WTC11 (cell line): ENCODE data around the gene ATP11B. TPM values are rescaled to one million over a fixed set of nuclear protein-coding genes. Genes with fewer than 3 reads are reported as not detected.

Experiments
- ATAC-seq: fragments of 200-7000 bp; cut with Tn5 transposase; 2 replicates; pipeline ENCODE4 v1.10.0; 2021; ENCODE audit warnings: mild to moderate bottlenecking, moderate library complexity
- CTCF ChIA-PET: fragments of 300-600 bp; sonication (Branson Sonifier 250); formaldehyde crosslinking; loops from one replicate; lab custom pipeline; 2021; ENCODE audit warnings: antibody characterized with exemption; lab: Charles Lee
- POLR2A ChIA-PET: fragments of 350-600 bp; sonication (Branson Sonifier 250); formaldehyde crosslinking; loops from one replicate; lab custom pipeline; 2021; ENCODE audit warnings: antibody characterized with exemption; lab: Charles Lee
- DNase-seq: peaks from one replicate; pipeline ENCODE4 v3.0.0; 2021; ENCODE audit warnings: low spot score
- H3K27ac Mint-ChIP-seq: 2 replicates; pipeline ENCODE4 v1.8.0; 2021; ENCODE audit warnings: mixed read lengths
- H3K27me3 Mint-ChIP-seq: 2 replicates; pipeline ENCODE4 v1.8.0; 2021; ENCODE audit warnings: low read depth, mild to moderate bottlenecking, moderate library complexity, mixed read lengths
- H3K36me3 Mint-ChIP-seq: 2 replicates; pipeline ENCODE4 v1.8.0; 2021; ENCODE audit warnings: mixed read lengths
- H3K4me1 Mint-ChIP-seq: 2 replicates; pipeline ENCODE4 v1.8.0; 2022; ENCODE audit warnings: mixed read lengths
- H3K4me3 Mint-ChIP-seq: 2 replicates; pipeline ENCODE4 v1.8.0; 2021; ENCODE audit warnings: mild to moderate bottlenecking, moderate library complexity, mixed read lengths
- H3K9me3 Mint-ChIP-seq: 2 replicates; pipeline ENCODE4 v1.8.0; 2021; ENCODE audit warnings: mixed read lengths
- ATF1 ChIP-seq: sonication (generic); formaldehyde crosslinking; IDR thresholded peaks from 2 replicates; pipeline ENCODE4 v1.8.1; 2023; ENCODE audit warnings: mild to moderate bottlenecking, moderate library complexity, missing genetic modification reagents
- ERG ChIP-seq: fragments of 250-450 bp; sonication (Bioruptor Pico); IDR thresholded peaks from 2 replicates; pipeline ENCODE4 v1.8.0; 2021; ENCODE audit warnings: mild to moderate bottlenecking
- FOXK1 ChIP-seq: sonication (generic); formaldehyde crosslinking; IDR thresholded peaks from 2 replicates; pipeline ENCODE4 v1.8.0; 2022; ENCODE audit warnings: mild to moderate bottlenecking, moderate library complexity, missing genetic modification reagents
- FOXP1 ChIP-seq: sonication (generic); formaldehyde crosslinking; IDR thresholded peaks from 2 replicates; pipeline ENCODE4 v1.8.0; 2022; ENCODE audit warnings: missing genetic modification reagents, mild to moderate bottlenecking, moderate library complexity, borderline replicate concordance
- GTF2I ChIP-seq: fragments of 250-450 bp; sonication (Bioruptor Pico); conservative IDR thresholded peaks from 2 replicates; pipeline ENCODE4 v1.4.0; 2021; ENCODE audit warnings: mild to moderate bottlenecking
- HMGXB4 ChIP-seq: sonication (generic); formaldehyde crosslinking; IDR thresholded peaks from 2 replicates; pipeline ENCODE4 v1.8.1; 2023; ENCODE audit warnings: mild to moderate bottlenecking, moderate library complexity, missing genetic modification reagents
- JUN ChIP-seq: sonication (generic); formaldehyde crosslinking; IDR thresholded peaks from 2 replicates; pipeline ENCODE4 v1.8.0; 2023; ENCODE audit warnings: mild to moderate bottlenecking, missing genetic modification reagents
- MLX ChIP-seq: sonication (generic); formaldehyde crosslinking; IDR thresholded peaks from 2 replicates; pipeline ENCODE4 v1.8.1; 2023; ENCODE audit warnings: mild to moderate bottlenecking, missing genetic modification reagents, moderate library complexity
- MYBL2 ChIP-seq: sonication (generic); formaldehyde crosslinking; IDR thresholded peaks from 2 replicates; pipeline ENCODE4 v1.8.1; 2023; ENCODE audit warnings: mild to moderate bottlenecking, moderate library complexity, missing genetic modification reagents
- OVOL2 ChIP-seq: fragments of 250-450 bp; sonication (Bioruptor Pico); IDR thresholded peaks from 2 replicates; pipeline ENCODE4 v1.9.0; 2021; ENCODE audit warnings: mild to moderate bottlenecking, borderline replicate concordance
- PRRX2 ChIP-seq: fragments of 250-450 bp; sonication (Bioruptor Pico); IDR thresholded peaks from 2 replicates; pipeline ENCODE4 v1.8.0; 2021; ENCODE audit warnings: mild to moderate bottlenecking
- SMAD4 ChIP-seq: sonication (generic); formaldehyde crosslinking; IDR thresholded peaks from 2 replicates; pipeline ENCODE4 v1.8.0; 2022; ENCODE audit warnings: mild to moderate bottlenecking, missing genetic modification reagents
- TCF7 ChIP-seq: sonication (generic); formaldehyde crosslinking; IDR thresholded peaks from 2 replicates; pipeline ENCODE4 v1.8.0; 2022; ENCODE audit warnings: mild to moderate bottlenecking, low read depth, missing genetic modification reagents, moderate library complexity
- TP53 ChIP-seq: sonication (generic); formaldehyde crosslinking; IDR thresholded peaks from 2 replicates; pipeline ENCODE4 v1.8.1; 2023; ENCODE audit warnings: mild to moderate bottlenecking, missing genetic modification reagents
- USF1 ChIP-seq: sonication (generic); formaldehyde crosslinking; IDR thresholded peaks from 2 replicates; pipeline ENCODE4 v1.8.0; 2022; ENCODE audit warnings: mild to moderate bottlenecking, missing genetic modification reagents
- ZNF219 ChIP-seq: sonication (generic); formaldehyde crosslinking; IDR thresholded peaks from 2 replicates; pipeline ENCODE4 v1.8.0; 2023; ENCODE audit warnings: missing genetic modification reagents, mild to moderate bottlenecking, borderline replicate concordance
- ZNF532 ChIP-seq: fragments of 250-450 bp; sonication (Bioruptor Pico); IDR thresholded peaks from 2 replicates; pipeline ENCODE4 v1.9.0; 2021; ENCODE audit warnings: mild to moderate bottlenecking, borderline replicate concordance
- total RNA-seq: library from RNA; stranded (reverse); gene quantifications from 3 replicates; pipeline ENCODE4 v1.2.3, GENCODE V29; 2021
- TF ChIP-seq, protein P1 (sequence below): sonication (generic); formaldehyde crosslinking; IDR thresholded peaks from 2 replicates; pipeline ENCODE4 v1.8.1; 2022; ENCODE audit warnings: missing genetic modification reagents, borderline replicate concordance
- TF ChIP-seq, protein P2 (sequence below): sonication (generic); formaldehyde crosslinking; IDR thresholded peaks from 2 replicates; pipeline ENCODE4 v1.8.1; 2023; ENCODE audit warnings: mild to moderate bottlenecking, missing genetic modification reagents, borderline replicate concordance

ATP11B gene
- total RNA-seq, 1 experiment from 2014 or later, result 25.7 TPM

- Mint-ChIP-seq H3K4me3 (no peak overlapping the region), H3K27ac (no peak overlapping the region), H3K36me3 (no peaks in the 10 kb centered on the region), H3K4me1 (no peaks in the 10 kb centered on the region), H3K9me3 (no peaks in the 10 kb centered on the region), H3K27me3 (no peaks in the 10 kb centered on the region)
- ChIA-PET POLR2A (no interaction called here), CTCF (no interaction called here)
- DNase-seq (no peak), ATAC-seq (no peak)
- no peak for TF ChIP-seq ZNF219 (CRISPR knock-in tag)
- TF ChIP-seq MYBL2, result no peak
- no peak for TF ChIP-seq JUN
- no peak for TF ChIP-seq GTF2I (CRISPR knock-in tag)
- TF ChIP-seq USF1 (CRISPR knock-in tag), result no peak
- TF ChIP-seq, all 79 proteins: peak for 0
Measured at GRCh38 chr3:182785142-182785541, 8.2 kb upstream of the ATP11B start.

DNA sequence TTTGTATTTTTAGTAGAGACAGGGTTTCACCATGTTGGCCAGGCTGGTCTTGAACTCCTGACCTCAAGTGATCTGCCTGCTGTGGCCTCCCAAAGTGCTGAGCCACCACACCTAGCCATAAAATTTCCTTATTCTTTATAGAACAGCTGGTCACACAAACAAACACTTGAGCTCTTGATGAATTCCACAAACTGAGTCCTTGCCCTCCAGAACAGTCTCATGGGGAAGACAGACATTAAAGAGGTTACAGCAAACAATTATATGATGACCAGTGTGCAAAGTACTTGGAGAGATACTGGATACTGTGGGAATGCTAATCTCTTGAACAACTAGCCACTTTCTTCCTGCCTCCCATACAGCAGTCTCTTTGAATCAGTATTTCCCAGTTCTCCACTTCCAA, 7.5 kb upstream of the ATP11B start:
- Mint-ChIP-seq H3K9me3 (no peaks in the 10 kb centered on the region), H3K36me3 (no peaks in the 10 kb centered on the region), H3K4me3 (no peak overlapping the region), H3K27ac (no peak overlapping the region), H3K27me3 (no peaks in the 10 kb centered on the region), H3K4me1 (no peaks in the 10 kb centered on the region)
- TF ChIP-seq SMAD4 (CRISPR knock-in tag) (no peak), JUN (no peak), ATF1 (CRISPR knock-in tag) (no peak), TCF7 (no peak), ERG (no peak), FOXK1 (CRISPR knock-in tag) (no peak), HMGXB4 (no peak), MYBL2 (no peak), PRRX2 (CRISPR knock-in tag) (no peak), OVOL2 (CRISPR knock-in tag) (no peak), FOXP1 (CRISPR knock-in tag) (no peak), TP53 (CRISPR knock-in tag) (no peak), MLX (CRISPR knock-in tag) (no peak), ZNF532 (CRISPR knock-in tag) (no peak)
- TF ChIP-seq, protein P1, sequence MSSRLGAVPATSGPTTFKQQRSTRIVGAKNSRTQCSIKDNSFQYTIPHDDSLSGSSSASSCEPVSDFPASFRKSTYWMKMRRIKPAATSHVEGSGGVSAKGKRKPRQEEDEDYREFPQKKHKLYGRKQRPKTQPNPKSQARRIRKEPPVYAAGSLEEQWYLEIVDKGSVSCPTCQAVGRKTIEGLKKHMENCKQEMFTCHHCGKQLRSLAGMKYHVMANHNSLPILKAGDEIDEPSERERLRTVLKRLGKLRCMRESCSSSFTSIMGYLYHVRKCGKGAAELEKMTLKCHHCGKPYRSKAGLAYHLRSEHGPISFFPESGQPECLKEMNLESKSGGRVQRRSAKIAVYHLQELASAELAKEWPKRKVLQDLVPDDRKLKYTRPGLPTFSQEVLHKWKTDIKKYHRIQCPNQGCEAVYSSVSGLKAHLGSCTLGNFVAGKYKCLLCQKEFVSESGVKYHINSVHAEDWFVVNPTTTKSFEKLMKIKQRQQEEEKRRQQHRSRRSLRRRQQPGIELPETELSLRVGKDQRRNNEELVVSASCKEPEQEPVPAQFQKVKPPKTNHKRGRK (CRISPR knock-in tag), result no peak
- TF ChIP-seq, protein P2, sequence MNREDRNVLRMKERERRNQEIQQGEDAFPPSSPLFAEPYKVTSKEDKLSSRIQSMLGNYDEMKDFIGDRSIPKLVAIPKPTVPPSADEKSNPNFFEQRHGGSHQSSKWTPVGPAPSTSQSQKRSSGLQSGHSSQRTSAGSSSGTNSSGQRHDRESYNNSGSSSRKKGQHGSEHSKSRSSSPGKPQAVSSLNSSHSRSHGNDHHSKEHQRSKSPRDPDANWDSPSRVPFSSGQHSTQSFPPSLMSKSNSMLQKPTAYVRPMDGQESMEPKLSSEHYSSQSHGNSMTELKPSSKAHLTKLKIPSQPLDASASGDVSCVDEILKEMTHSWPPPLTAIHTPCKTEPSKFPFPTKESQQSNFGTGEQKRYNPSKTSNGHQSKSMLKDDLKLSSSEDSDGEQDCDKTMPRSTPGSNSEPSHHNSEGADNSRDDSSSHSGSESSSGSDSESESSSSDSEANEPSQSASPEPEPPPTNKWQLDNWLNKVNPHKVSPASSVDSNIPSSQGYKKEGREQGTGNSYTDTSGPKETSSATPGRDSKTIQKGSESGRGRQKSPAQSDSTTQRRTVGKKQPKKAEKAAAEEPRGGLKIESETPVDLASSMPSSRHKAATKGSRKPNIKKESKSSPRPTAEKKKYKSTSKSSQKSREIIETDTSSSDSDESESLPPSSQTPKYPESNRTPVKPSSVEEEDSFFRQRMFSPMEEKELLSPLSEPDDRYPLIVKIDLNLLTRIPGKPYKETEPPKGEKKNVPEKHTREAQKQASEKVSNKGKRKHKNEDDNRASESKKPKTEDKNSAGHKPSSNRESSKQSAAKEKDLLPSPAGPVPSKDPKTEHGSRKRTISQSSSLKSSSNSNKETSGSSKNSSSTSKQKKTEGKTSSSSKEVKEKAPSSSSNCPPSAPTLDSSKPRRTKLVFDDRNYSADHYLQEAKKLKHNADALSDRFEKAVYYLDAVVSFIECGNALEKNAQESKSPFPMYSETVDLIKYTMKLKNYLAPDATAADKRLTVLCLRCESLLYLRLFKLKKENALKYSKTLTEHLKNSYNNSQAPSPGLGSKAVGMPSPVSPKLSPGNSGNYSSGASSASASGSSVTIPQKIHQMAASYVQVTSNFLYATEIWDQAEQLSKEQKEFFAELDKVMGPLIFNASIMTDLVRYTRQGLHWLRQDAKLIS (CRISPR knock-in tag), result no peak
- DNase-seq (no peak), ATAC-seq (no peak)
- ChIA-PET POLR2A (interaction anchor here (0.5 kb wide), 1 partner anchor 246 kb away, joined by 6 read pairs; no protein-coding TSS in a partner anchor), CTCF (no interaction called here)
